ENCODE results near the gene POLD2.

POLD2 gene

DNA sequence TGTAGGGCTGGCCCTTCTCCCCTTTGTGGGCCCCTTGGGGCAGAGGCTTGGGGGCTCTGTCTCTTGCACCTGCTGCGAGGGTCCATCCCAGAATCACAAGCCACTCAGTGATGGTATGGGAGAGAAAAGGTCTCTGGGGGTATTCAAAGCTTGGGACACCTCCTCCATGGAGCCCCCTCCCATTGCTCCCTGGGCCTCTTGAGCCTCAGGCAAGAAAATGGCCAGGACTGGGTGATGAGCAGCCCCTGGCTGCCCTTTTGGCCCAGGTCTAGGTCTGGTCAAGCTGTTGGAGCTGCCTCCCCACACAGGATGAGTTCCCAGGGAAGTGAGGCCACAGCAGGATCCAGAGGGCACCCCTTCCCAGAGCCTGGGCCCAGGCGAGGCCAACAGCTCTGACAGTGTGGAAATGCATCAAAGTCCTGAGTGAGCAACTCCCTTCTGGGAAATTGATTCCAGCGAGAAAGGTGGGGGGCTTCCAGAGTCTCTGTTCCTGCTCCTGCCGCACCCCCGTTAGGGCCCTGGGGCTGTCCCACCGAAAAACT, 21.1 kb upstream of the POLD2 start:
- TF ChIP-seq, protein P1, sequence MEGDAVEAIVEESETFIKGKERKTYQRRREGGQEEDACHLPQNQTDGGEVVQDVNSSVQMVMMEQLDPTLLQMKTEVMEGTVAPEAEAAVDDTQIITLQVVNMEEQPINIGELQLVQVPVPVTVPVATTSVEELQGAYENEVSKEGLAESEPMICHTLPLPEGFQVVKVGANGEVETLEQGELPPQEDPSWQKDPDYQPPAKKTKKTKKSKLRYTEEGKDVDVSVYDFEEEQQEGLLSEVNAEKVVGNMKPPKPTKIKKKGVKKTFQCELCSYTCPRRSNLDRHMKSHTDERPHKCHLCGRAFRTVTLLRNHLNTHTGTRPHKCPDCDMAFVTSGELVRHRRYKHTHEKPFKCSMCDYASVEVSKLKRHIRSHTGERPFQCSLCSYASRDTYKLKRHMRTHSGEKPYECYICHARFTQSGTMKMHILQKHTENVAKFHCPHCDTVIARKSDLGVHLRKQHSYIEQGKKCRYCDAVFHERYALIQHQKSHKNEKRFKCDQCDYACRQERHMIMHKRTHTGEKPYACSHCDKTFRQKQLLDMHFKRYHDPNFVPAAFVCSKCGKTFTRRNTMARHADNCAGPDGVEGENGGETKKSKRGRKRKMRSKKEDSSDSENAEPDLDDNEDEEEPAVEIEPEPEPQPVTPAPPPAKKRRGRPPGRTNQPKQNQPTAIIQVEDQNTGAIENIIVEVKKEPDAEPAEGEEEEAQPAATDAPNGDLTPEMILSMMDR (IDR thresholded peaks at IDR 0.05; ENCODE audit: low read depth, low read length), result no peak
- no peak for DNase-seq (ENCODE audit: low read depth in 2 of 2)

DNA sequence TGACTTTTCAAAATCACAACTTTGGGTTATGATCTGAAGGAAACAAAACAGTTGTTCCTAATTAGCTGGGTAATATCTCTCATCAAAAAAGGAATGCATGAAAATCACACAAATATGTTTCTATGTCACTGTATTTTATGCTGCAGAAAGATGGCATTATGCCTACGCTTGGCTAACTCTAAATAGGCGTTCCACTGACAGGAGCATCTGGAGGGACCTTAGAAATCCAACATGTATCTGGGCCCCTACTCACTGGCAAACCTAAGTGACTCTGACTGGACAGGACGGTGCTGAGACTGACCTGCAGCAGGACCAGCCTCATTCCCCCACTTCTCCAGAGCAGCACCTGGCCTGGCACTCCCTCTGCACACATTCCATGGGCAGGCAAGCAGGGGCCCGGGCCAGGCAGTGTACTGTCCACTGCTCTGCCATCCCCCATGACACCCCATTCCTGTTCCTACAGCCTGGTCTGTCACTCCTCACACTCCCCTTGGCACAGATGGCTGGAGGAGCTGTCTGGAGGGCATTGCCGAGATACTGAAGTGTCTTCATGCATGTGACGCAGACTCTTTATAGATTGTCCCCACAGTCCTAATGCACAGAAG, 20.4 kb upstream of the POLD2 start:
- DNase-seq (ENCODE audit: low read depth in 2 of 2), result no peak
- TF ChIP-seq, protein P1 (IDR thresholded peaks at IDR 0.05; ENCODE audit: low read depth, low read length), result no peak
- no peak overlapping the region for H3K4me3 ChIP-seq (replicated peaks in 1 of 2; ENCODE audit: low read depth in 2 of 2, low read length in 2 of 2)

More for the DNA sequence above, 21.1 kb upstream of the POLD2 start:
- H3K4me3 ChIP-seq (replicated peaks in 1 of 2; ENCODE audit: low read depth in 2 of 2, low read length in 2 of 2), result no peak overlapping the region

DNA sequence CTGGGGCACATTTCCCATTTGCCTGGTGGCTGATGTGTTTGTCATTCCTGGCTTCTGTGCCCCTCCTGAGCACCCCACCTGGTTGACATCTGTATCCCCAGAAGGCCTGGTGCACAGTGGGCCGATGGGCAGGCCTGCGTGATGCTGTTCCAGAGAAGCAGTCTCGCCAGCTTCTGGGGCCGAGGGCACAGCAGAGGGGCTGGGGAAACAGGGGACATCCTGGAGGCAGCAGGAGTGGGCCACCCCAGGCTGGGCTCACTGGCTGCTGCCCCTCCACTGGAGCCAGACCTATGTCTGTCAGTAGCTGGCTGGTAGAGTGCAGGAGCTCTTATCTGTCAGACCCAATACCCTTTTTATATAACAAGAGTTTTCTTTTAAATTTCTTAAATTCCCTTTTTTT, 18.7 kb upstream of the POLD2 start:
- DNase-seq (ENCODE audit: low read depth in 2 of 2), result no peak
- TF ChIP-seq, protein P1 (IDR thresholded peaks at IDR 0.05; ENCODE audit: low read depth, low read length), result no peak
- no peak overlapping the region for H3K4me3 ChIP-seq (replicated peaks in 1 of 2; ENCODE audit: low read depth in 2 of 2, low read length in 2 of 2)

DNA sequence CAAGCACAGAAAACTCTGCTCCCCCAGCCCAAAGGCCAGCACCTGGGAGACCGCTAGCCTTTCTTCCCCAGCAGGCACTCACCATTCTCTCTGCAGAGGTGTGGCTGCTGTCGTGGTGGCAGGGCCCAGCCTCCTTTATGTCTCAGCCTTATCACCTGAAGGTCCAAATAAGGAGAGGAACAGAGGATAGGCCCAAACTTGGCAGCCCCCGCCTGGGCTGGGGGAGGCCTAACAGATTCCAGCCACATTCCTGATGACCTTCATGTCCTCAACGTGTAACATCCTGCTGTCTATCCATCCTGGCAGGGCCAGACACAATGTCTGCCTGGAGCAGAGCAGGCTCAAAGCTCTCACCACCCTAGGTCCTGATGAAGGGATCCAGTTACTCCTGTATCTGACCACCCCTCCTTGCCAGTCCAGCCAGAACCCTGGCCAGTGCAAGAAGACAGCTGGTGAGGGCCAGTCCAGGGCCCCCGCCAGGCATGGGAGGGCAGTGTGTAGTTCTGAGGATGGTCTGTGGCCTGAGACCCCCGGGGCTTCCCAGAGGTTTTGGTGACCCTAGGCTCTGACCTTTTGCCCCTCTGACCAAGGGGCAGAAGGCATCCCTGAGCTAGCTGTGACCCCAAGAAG, 18.0 kb upstream of the POLD2 start, which contains the start of gene MYL7:
Gene MYL7, minus strand, starts transcription at position 112 of the 630 bp plus-strand sequence. Its CDS starts 27 bp downstream, at position 85.
- no peak within 1 kb of the TSS for H3K4me3 ChIP-seq (replicated peaks in 1 of 2; ENCODE audit: low read depth in 2 of 2, low read length in 2 of 2)
- TF ChIP-seq, protein P1 (IDR thresholded peaks at IDR 0.05; ENCODE audit: low read depth, low read length), result no peak
- DNase-seq (ENCODE audit: low read depth in 2 of 2), result no peak

DNA sequence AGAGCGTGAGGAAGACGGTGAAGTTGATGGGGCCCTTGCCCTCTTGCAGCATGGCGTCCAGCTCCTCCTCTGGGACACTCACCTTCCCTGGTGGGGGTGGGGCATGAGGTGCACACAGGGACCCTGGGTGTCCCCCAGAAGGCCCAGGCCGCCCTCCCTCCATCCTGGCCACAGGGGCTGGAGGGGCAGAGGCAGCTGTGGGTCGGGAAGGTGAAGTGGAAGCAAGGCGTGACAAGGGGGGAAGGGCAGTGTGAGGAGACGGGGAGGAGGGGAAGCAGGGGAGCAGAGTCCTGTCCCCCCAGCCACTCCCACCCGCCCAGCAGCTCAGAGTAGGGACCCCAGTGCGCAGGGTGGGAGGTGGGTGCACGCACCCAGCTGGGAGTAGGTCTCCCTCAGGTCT, 17.0 kb upstream of the POLD2 start:
- H3K4me3 ChIP-seq (replicated peaks in 1 of 2; ENCODE audit: low read depth in 2 of 2, low read length in 2 of 2), result no peak overlapping the region
- no peak for DNase-seq (ENCODE audit: low read depth in 2 of 2)

DNA sequence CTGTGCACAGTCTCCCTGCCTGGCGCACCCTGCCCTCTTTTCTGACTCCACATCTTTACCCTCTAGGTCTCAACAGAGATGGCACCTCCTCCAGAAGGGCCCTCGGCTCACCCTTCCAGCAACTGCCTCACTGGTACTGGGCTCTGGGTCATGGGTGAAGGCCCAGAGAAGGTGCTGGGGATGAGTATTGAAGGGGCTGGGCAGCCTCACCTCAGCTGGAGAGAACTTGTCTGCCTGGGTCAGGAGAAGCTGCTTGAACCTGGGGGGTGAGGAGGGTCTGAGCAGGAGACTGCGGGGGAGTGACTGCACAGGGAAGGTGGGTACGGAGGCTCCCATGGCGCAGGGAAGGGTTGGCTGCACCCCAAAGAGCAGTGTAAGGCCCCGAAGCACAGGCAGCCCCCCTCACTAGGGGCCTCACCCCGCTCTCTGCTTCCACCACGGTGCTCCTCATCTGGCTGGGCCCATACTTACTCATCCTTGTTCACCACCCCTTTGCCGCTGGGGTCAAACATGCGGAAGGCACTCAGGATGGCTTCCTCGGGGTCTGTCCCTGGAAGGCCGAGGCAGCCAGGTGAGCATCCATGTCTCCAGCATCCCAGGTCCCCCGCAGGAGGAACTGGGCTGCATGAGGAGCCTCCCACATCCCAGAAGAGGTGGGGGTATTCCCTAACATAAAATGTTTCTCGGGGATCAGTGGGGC, 16.1 kb upstream of the POLD2 start:
- no peak for DNase-seq (ENCODE audit: low read depth in 2 of 2)
- no peak overlapping the region for H3K4me3 ChIP-seq (replicated peaks in 1 of 2; ENCODE audit: low read depth in 2 of 2, low read length in 2 of 2)
- TF ChIP-seq, protein P1 (IDR thresholded peaks at IDR 0.05; ENCODE audit: low read depth, low read length), result no peak

More for the DNA sequence above, 17.0 kb upstream of the POLD2 start:
- TF ChIP-seq, protein P1 (IDR thresholded peaks at IDR 0.05; ENCODE audit: low read depth, low read length), result no peak

All from cardiac fibroblast (primary cell).